Stimulated activated naive CD8-positive, alpha-beta T cell treated with anti-CD3 and anti-CD28 coated beads, Interleukin-15, amount 100 ng/mL, for 72 hours (primary cell): ENCODE data around the gene MAP7D3.

Experiments
- ATAC-seq: fragments of 150-1000 bp; cut with Tn5 transposase; 2 replicates; pipeline ENCODE4 v1.10.0; 2021; ENCODE audit warnings: mild to moderate bottlenecking, moderate library complexity
- DNase-seq, 2 donors: peaks; one replicate each; pipeline ENCODE4 v3.0.0; 2021 to 2022
- H3K27ac Mint-ChIP-seq, 2 donors: one replicate each; pipeline ENCODE4 v1.8.0; 2022; ENCODE audit warnings: mild to moderate bottlenecking in 2 of 2, mixed read lengths in 2 of 2, moderate library complexity in 2 of 2
- H3K27me3 Mint-ChIP-seq: one replicate; pipeline ENCODE4 v1.8.0; 2022; ENCODE audit warnings: mixed read lengths
- H3K4me1 Mint-ChIP-seq: one replicate; pipeline ENCODE4 v1.8.0; 2022; ENCODE audit warnings: mild to moderate bottlenecking, mixed read lengths
- H3K4me3 Mint-ChIP-seq, 2 donors: one replicate each; pipeline ENCODE4 v1.8.0; 2022; ENCODE audit warnings: mild to moderate bottlenecking in 2 of 2, mixed read lengths in 2 of 2, moderate library complexity in 1 of 2
- H3K9me3 Mint-ChIP-seq, 2 donors: one replicate each; pipeline ENCODE4 v1.8.0; 2022; ENCODE audit warnings: mixed read lengths in 2 of 2

The MAP7D3 gene

GRCh38 chrX:136219893-136220292 is 31.3 kb downstream of the MAP7D3 start:
- Mint-ChIP-seq H3K27me3 (no peaks in the 10 kb centered on the region), H3K9me3 (no peaks in the 10 kb centered on the region), H3K4me3 (no peak overlapping the region), H3K4me1 (no peaks in the 10 kb centered on the region), H3K27ac (no peak overlapping the region)
- DNase-seq (no peak), ATAC-seq (no peak)

GRCh38 chrX:136215559-136215958 is 35.6 kb downstream of the MAP7D3 start:
- Mint-ChIP-seq H3K27me3 (no peaks in the 10 kb centered on the region), H3K9me3 (no peaks in the 10 kb centered on the region), H3K27ac (no peak overlapping the region), H3K4me3 (no peak overlapping the region), H3K4me1 (no peaks in the 10 kb centered on the region)
- ATAC-seq (no peak), DNase-seq (no peak)

GRCh38 chrX:136214551-136214950 is 36.6 kb downstream of the MAP7D3 start:
- no peaks in the 10 kb centered on the region for H3K27me3 Mint-ChIP-seq
- H3K4me3 Mint-ChIP-seq = no peak overlapping the region
- ATAC-seq = no peak
- no peaks in the 10 kb centered on the region for H3K4me1 Mint-ChIP-seq
- no peak for DNase-seq
- H3K27ac Mint-ChIP-seq = peak overlapping the region; percentile 40 to 67
- H3K9me3 Mint-ChIP-seq = no peaks in the 10 kb centered on the region

- Mint-ChIP-seq H3K4me1 (no peaks in the 10 kb centered on the region), H3K27ac (no peak overlapping the region), H3K4me3 (no peak overlapping the region), H3K9me3 (no peaks in the 10 kb centered on the region), H3K27me3 (no peaks in the 10 kb centered on the region)
- ATAC-seq (no peak), DNase-seq (no peak)
Observed at GRCh38 chrX:136212557-136213111, 38.6 kb downstream of the MAP7D3 start.

- Mint-ChIP-seq H3K4me3 (no peak overlapping the region), H3K27ac (no peak overlapping the region), H3K27me3 (no peaks in the 10 kb centered on the region), H3K9me3 (no peaks in the 10 kb centered on the region), H3K4me1 (no peaks in the 10 kb centered on the region)
- ATAC-seq (no peak), DNase-seq (no peak)
Observed at GRCh38 chrX:136211766-136212556, 39.2 kb downstream of the MAP7D3 start.

- no peak for ATAC-seq
- H3K27me3 Mint-ChIP-seq = no peaks in the 10 kb centered on the region
- H3K4me3 Mint-ChIP-seq = no peak overlapping the region
- no peak for DNase-seq
- no peaks in the 10 kb centered on the region for H3K4me1 Mint-ChIP-seq
- H3K9me3 Mint-ChIP-seq = no peaks in the 10 kb centered on the region
- H3K27ac Mint-ChIP-seq = no peak overlapping the region
Observed at GRCh38 chrX:136210806-136211205, 40.4 kb downstream of the MAP7D3 start.

GRCh38 chrX:136210243-136210642 is 41.0 kb downstream of the MAP7D3 start:
- H3K4me3 Mint-ChIP-seq = no peak overlapping the region
- ATAC-seq (no peak), DNase-seq (no peak)
- no peaks in the 10 kb centered on the region for H3K4me1 Mint-ChIP-seq
- H3K9me3 Mint-ChIP-seq = no peaks in the 10 kb centered on the region
- no peaks in the 10 kb centered on the region for H3K27me3 Mint-ChIP-seq
- no peak overlapping the region for H3K27ac Mint-ChIP-seq

GRCh38 chrX:136209751-136210150 is 41.4 kb downstream of the MAP7D3 start:
- Mint-ChIP-seq H3K4me3 (no peak overlapping the region), H3K27ac (peak overlapping the region in 1 of 2 donors; percentile 37), H3K4me1 (peaks cover 3% of the 10 kb centered on the region), H3K27me3 (no peaks in the 10 kb centered on the region), H3K9me3 (no peaks in the 10 kb centered on the region)
- DNase-seq (no peak), ATAC-seq (no peak)

- Mint-ChIP-seq H3K27ac (no peak overlapping the region), H3K4me1 (peaks cover 9% of the 10 kb centered on the region), H3K27me3 (no peaks in the 10 kb centered on the region), H3K4me3 (no peak overlapping the region), H3K9me3 (no peaks in the 10 kb centered on the region)
- peak; percentile 60 for ATAC-seq
- peak in 1 of 2 donors; percentile 7 for DNase-seq
Observed at GRCh38 chrX:136209016-136209738, 42.0 kb downstream of the MAP7D3 start.

- no peaks in the 10 kb centered on the region for H3K27me3 Mint-ChIP-seq
- no peak overlapping the region for H3K4me3 Mint-ChIP-seq
- no peak overlapping the region for H3K27ac Mint-ChIP-seq
- H3K9me3 Mint-ChIP-seq = no peaks in the 10 kb centered on the region
- ATAC-seq (no peak), DNase-seq (no peak)
- peaks cover 25% of the 10 kb centered on the region for H3K4me1 Mint-ChIP-seq
Observed at GRCh38 chrX:136207546-136207945, 43.7 kb downstream of the MAP7D3 start.

- H3K4me3 Mint-ChIP-seq = no peak overlapping the region
- H3K4me1 Mint-ChIP-seq = peaks cover 28% of the 10 kb centered on the region
- ATAC-seq (no peak), DNase-seq (no peak)
- no peaks in the 10 kb centered on the region for H3K9me3 Mint-ChIP-seq
- no peak overlapping the region for H3K27ac Mint-ChIP-seq
- H3K27me3 Mint-ChIP-seq = no peaks in the 10 kb centered on the region
Observed at GRCh38 chrX:136206916-136207315, 44.3 kb downstream of the MAP7D3 start.

- no peak overlapping the region for H3K4me3 Mint-ChIP-seq
- H3K27ac Mint-ChIP-seq = no peak overlapping the region
- no peaks in the 10 kb centered on the region for H3K9me3 Mint-ChIP-seq
- DNase-seq (no peak), ATAC-seq (no peak)
- H3K4me1 Mint-ChIP-seq = peaks cover 28% of the 10 kb centered on the region
- no peaks in the 10 kb centered on the region for H3K27me3 Mint-ChIP-seq
Observed at GRCh38 chrX:136205882-136206380, 45.3 kb downstream of the MAP7D3 start.

GRCh38 chrX:136204571-136204970 is 46.6 kb downstream of the MAP7D3 start:
- no peak for DNase-seq
- H3K27me3 Mint-ChIP-seq = no peaks in the 10 kb centered on the region
- H3K4me1 Mint-ChIP-seq = peaks cover 28% of the 10 kb centered on the region
- H3K4me3 Mint-ChIP-seq = no peak overlapping the region
- no peak overlapping the region for H3K27ac Mint-ChIP-seq
- no peak for ATAC-seq
- no peaks in the 10 kb centered on the region for H3K9me3 Mint-ChIP-seq

GRCh38 chrX:136203951-136204350 is 47.2 kb downstream of the MAP7D3 start:
- Mint-ChIP-seq H3K4me1 (peaks cover 28% of the 10 kb centered on the region), H3K4me3 (no peak overlapping the region), H3K27me3 (no peaks in the 10 kb centered on the region), H3K9me3 (no peaks in the 10 kb centered on the region), H3K27ac (no peak overlapping the region)
- DNase-seq (no peak), ATAC-seq (no peak)

GRCh38 chrX:136203438-136203837 is 47.8 kb downstream of the MAP7D3 start:
- Mint-ChIP-seq H3K4me3 (no peak overlapping the region), H3K27me3 (no peaks in the 10 kb centered on the region), H3K27ac (no peak overlapping the region), H3K9me3 (no peaks in the 10 kb centered on the region), H3K4me1 (peaks cover 28% of the 10 kb centered on the region)
- ATAC-seq (peak; percentile 82), DNase-seq (no peak)

- no peak for ATAC-seq
- Mint-ChIP-seq H3K4me3 (no peak overlapping the region), H3K27me3 (no peaks in the 10 kb centered on the region), H3K4me1 (peaks cover 28% of the 10 kb centered on the region), H3K9me3 (no peaks in the 10 kb centered on the region), H3K27ac (no peak overlapping the region)
- no peak for DNase-seq
Observed at GRCh38 chrX:136202889-136203288, 48.3 kb downstream of the MAP7D3 start.
